Breast epithelium (tissue), 3 donors: Measurements from ENCODE around the gene PLA2G12A.

ENCODE experiments used
- CTCF ChIP-seq, 3 donors: fragments of 450-650 bp; IDR thresholded peaks; one replicate each; pipeline ENCODE4 v1.5.1; 2016 to 2017; ENCODE audit warnings: antibody characterized with exemption in 3 of 3, mild to moderate bottlenecking in 3 of 3, moderate library complexity in 3 of 3
- POLR2A ChIP-seq: fragments of 450-650 bp; IDR thresholded peaks from one replicate; pipeline ENCODE4 v1.6.1; 2016; ENCODE audit warnings: antibody characterized with exemption, mild to moderate bottlenecking, moderate library complexity

DNA sequence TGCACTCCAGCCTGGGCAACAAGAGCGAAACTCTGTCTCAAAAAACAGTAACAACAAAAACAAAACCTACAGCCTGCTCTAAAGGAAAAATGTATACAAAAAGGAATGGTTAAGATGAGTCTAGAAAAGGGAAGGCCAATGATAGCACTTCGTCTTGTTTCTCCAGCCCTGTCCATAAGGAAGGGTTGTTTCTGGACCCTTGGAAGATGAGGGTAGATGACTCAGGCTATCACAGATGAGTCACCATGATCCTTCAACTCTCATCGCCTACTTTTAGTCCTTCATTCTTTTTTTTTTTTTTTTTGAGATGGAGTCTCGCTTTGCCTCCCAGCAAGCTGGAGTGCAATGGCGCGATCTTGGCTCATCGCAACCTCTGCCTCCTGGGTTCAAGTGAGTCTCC is 8.8 kb downstream of the PLA2G12A start:
- TF ChIP-seq CTCF (IDR thresholded peaks at IDR 0.05) = no peak
- no peak for TF ChIP-seq POLR2A
